ENCODE results near the gene ADRA2C. TPM values are rescaled to one million over a fixed set of nuclear protein-coding genes. Genes with fewer than 3 reads are reported as not detected.

ADRA2C gene
- total RNA-seq, 1 experiment from 2014 or later: not detected

- no peaks in the 10 kb centered on the region for H3K79me2 ChIP-seq (ENCODE audit: low read length)
- H2AFZ ChIP-seq (ENCODE audit: low read length): no peak overlapping the region
- TF ChIP-seq EZH2 (IDR thresholded peaks at IDR 0.05; ENCODE audit: low read length, unreplicated experiment) (no peak), EZH2phosphoT487 (IDR thresholded peaks at IDR 0.05; ENCODE audit: borderline replicate concordance, low read length) (no peak), CTCF (conservative IDR thresholded peaks at IDR 0.05; ENCODE audit: low read depth, low read length) (no peak)
- H3K27me3 ChIP-seq (ENCODE audit: low read length): peaks cover 17% of the 10 kb centered on the region
- H3K4me1 ChIP-seq (ENCODE audit: insufficient read depth, low read length): no peaks in the 10 kb centered on the region
- H3K4me3 ChIP-seq (ENCODE audit: low read length): no peak overlapping the region
- no peak overlapping the region for H3K27ac ChIP-seq (ENCODE audit: low read length)
- no peak overlapping the region for H3K9ac ChIP-seq (ENCODE audit: low read length)
- H3K36me3 ChIP-seq (ENCODE audit: low read depth, low read length): no peaks in the 10 kb centered on the region
- intact Hi-C loops (cut with micrococcal nuclease): no loop called here
- BruUV-seq (replicated peaks): no TSS peak
- H4K20me1 ChIP-seq (ENCODE audit: low read length): no peaks in the 10 kb centered on the region
- H3K4me2 ChIP-seq (ENCODE audit: low read length): no peak overlapping the region
- ChIA-PET POLR2A (ENCODE audit: unreplicated experiment) (no interaction called here), CTCF (no interaction called here)
- H3F3A ChIP-seq (ENCODE audit: low read length, unreplicated experiment): no peaks in the 10 kb centered on the region
- ATAC-seq: no peak
- H3K9me3 ChIP-seq (ENCODE audit: low read length): no peaks in the 10 kb centered on the region
- no peaks in the 10 kb centered on the region for H3K9me2 ChIP-seq (replicated peaks; ENCODE audit: low read length)
- DNase-seq: no peak
These were observed 44.0 kb downstream of the ADRA2C start for GRCh38 chr4:3810111-3810680.

- Histone ChIP-seq H3K4me2 (ENCODE audit: low read length) (no peak overlapping the region), H3K9ac (ENCODE audit: low read length) (no peak overlapping the region), H3K27me3 (ENCODE audit: low read length) (peaks cover 17% of the 10 kb centered on the region), H3K9me3 (ENCODE audit: low read length) (no peaks in the 10 kb centered on the region), H3K4me1 (ENCODE audit: insufficient read depth, low read length) (no peaks in the 10 kb centered on the region), H3K36me3 (ENCODE audit: low read depth, low read length) (no peaks in the 10 kb centered on the region), H3K27ac (ENCODE audit: low read length) (no peak overlapping the region), H3K4me3 (ENCODE audit: low read length) (no peak overlapping the region), H3F3A (ENCODE audit: low read length, unreplicated experiment) (no peaks in the 10 kb centered on the region), H4K20me1 (ENCODE audit: low read length) (no peaks in the 10 kb centered on the region), H3K79me2 (ENCODE audit: low read length) (no peaks in the 10 kb centered on the region), H2AFZ (ENCODE audit: low read length) (no peak overlapping the region), H3K9me2 (replicated peaks; ENCODE audit: low read length) (no peaks in the 10 kb centered on the region)
- ChIA-PET CTCF (no interaction called here), POLR2A (ENCODE audit: unreplicated experiment) (no interaction called here)
- intact Hi-C loops (cut with micrococcal nuclease): no loop called here
- ATAC-seq (no peak), DNase-seq (no peak)
- no peak for TF ChIP-seq CTCF (conservative IDR thresholded peaks at IDR 0.05; ENCODE audit: low read depth, low read length)
- no peak for TF ChIP-seq EZH2 (IDR thresholded peaks at IDR 0.05; ENCODE audit: low read length, unreplicated experiment)
- no peak for TF ChIP-seq EZH2phosphoT487 (IDR thresholded peaks at IDR 0.05; ENCODE audit: borderline replicate concordance, low read length)
- no TSS peak for BruUV-seq (replicated peaks)
These were observed 44.8 kb downstream of the ADRA2C start for GRCh38 chr4:3810796-3811485.

- H3K9me3 ChIP-seq (ENCODE audit: low read length): no peaks in the 10 kb centered on the region
- CTCF ChIA-PET: no interaction called here
- H3K4me2 ChIP-seq (ENCODE audit: low read length): no peak overlapping the region
- TF ChIP-seq EZH2 (IDR thresholded peaks at IDR 0.05; ENCODE audit: low read length, unreplicated experiment) (no peak), EZH2phosphoT487 (IDR thresholded peaks at IDR 0.05; ENCODE audit: borderline replicate concordance, low read length) (no peak), CTCF (conservative IDR thresholded peaks at IDR 0.05; ENCODE audit: low read depth, low read length) (no peak)
- no peak for ATAC-seq
- H3F3A ChIP-seq (ENCODE audit: low read length, unreplicated experiment): no peaks in the 10 kb centered on the region
- H3K9me2 ChIP-seq (replicated peaks; ENCODE audit: low read length): no peaks in the 10 kb centered on the region
- no peaks in the 10 kb centered on the region for H4K20me1 ChIP-seq (ENCODE audit: low read length)
- POLR2A ChIA-PET (ENCODE audit: unreplicated experiment): no interaction called here
- intact Hi-C loops (cut with micrococcal nuclease): no loop called here
- H3K4me1 ChIP-seq (ENCODE audit: insufficient read depth, low read length): no peaks in the 10 kb centered on the region
- no peak overlapping the region for H3K27ac ChIP-seq (ENCODE audit: low read length)
- no peaks in the 10 kb centered on the region for H3K36me3 ChIP-seq (ENCODE audit: low read depth, low read length)
- H3K4me3 ChIP-seq (ENCODE audit: low read length): no peak overlapping the region
- H2AFZ ChIP-seq (ENCODE audit: low read length): no peak overlapping the region
- no peaks in the 10 kb centered on the region for H3K79me2 ChIP-seq (ENCODE audit: low read length)
- no peak overlapping the region for H3K9ac ChIP-seq (ENCODE audit: low read length)
- no TSS peak for BruUV-seq (replicated peaks)
- peaks cover 15% of the 10 kb centered on the region for H3K27me3 ChIP-seq (ENCODE audit: low read length)
- no peak for DNase-seq
These were observed 45.4 kb downstream of the ADRA2C start for GRCh38 chr4:3811621-3812020.
